Hematopoietic multipotent progenitor cell treated with erythropoietin and hydrocortisone succinate and interleukin-3 and kit ligand, for 4 days (in vitro differentiated cells): ENCODE results near the gene PEBP1.

Source experiments
- DNase-seq: peaks from one replicate; pipeline ENCODE4 v3.0.0-alpha.2; 2015

Gene PEBP1

DNA sequence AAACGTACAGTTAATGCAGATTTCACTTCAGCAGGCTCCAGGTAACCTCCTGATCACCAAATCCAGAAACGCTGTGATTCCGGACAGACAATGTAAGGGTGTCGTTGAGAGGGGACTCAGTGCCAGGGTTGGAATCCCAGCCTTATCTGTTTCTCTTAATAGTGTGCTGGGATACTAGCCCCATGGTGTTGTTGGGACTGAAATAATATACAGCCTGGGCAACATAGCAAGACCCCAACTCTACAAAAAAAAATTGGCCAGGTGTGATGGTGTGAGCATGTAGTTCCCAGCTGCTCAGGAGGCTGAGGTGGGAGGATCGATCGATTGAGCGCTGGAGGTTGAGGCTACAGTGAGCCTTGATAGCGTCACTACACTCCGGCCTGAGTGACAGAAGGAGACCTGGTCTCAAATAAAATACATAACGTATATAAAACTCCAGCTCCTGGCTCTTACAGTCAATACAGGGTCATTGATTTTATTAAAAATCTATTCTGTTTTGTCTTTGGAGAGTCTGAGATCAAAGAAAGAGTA, 1.3 kb downstream of the PEBP1 start:
- no peak for DNase-seq

DNA sequence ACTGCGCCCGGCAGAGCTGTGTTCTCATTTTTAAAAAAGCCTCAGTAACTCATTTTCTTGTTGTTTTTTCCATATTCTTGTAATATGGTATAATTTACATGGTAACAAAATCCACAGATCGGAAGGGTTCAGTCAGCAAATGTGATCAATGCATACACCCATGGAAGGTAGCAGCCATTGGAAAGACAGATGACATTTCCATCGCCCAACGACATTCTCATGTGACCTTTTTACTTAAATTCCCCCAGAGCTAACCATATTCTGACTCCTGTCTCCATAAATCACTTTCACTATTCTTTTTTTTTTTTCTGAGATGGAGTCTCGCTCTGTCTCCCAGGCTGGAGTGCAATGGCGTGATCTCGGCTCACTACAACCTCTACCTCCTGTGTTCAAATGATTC, 4.9 kb downstream of the PEBP1 start:
- DNase-seq = no peak

DNA sequence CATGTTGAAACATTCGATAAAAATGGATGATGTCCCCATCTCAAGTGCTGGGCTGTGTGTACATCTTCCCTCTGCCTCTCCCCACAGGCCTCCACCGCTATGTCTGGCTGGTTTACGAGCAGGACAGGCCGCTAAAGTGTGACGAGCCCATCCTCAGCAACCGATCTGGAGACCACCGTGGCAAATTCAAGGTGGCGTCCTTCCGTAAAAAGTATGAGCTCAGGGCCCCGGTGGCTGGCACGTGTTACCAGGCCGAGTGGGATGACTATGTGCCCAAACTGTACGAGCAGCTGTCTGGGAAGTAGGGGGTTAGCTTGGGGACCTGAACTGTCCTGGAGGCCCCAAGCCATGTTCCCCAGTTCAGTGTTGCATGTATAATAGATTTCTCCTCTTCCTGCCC, 8.6 kb downstream of the PEBP1 start:
- no peak for DNase-seq

DNA sequence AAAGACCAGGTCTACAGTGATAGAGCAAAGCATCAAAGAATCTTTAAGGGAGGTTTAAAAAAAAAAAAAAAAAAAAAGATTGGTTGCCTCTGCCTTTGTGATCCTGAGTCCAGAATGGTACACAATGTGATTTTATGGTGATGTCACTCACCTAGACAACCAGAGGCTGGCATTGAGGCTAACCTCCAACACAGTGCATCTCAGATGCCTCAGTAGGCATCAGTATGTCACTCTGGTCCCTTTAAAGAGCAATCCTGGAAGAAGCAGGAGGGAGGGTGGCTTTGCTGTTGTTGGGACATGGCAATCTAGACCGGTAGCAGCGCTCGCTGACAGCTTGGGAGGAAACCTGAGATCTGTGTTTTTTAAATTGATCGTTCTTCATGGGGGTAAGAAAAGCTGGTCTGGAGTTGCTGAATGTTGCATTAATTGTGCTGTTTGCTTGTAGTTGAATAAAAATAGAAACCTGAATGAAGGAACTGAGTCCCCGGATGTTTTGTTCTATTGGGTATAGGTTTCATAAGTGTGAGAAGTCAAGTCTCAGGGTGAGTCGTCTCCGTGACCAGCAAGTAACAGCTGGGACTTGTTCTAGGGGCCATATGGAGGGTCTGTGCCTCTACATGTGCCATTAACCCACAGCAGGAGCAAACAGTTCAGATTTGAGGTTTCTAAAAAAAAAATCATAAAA, 9.3 kb downstream of the PEBP1 start:
- no peak for DNase-seq

DNA sequence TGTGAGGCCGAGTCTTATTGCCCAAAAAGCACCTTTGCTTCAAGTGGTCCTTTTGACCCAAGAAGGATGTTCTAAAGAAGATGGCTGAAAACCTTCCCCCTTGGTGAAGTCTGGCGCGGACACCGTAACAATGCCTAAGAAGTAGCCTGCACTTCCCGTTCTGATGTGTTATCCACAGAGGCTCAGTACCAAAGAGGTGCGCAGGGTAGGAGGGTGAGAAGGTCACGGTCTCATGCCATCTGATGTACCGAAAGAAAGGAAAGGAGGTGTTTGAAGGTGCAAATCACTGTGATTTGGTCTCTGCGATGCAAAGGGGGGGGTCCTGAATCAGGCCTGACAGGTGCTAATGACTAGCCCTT, 9.9 kb downstream of the PEBP1 start:
- no peak for DNase-seq

DNA sequence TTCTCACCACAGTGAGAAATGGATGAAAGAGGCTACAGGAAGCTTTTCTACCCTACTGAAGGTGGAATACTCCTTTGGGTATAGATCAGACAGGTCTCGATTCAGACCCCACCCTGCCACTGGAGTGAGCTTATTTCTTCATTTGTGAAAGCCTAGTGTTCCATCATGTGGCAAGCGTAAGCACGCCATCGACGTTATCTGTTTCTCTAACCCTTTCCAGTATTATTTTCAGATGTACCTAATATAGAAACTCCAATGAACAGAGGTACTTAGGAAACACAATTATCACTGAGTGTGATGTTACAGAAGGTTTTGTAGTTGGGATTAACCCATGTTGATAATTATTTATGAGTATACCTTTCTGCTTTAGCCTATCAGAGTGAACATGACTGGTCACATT, 12.4 kb downstream of the PEBP1 start:
- no peak for DNase-seq

DNA sequence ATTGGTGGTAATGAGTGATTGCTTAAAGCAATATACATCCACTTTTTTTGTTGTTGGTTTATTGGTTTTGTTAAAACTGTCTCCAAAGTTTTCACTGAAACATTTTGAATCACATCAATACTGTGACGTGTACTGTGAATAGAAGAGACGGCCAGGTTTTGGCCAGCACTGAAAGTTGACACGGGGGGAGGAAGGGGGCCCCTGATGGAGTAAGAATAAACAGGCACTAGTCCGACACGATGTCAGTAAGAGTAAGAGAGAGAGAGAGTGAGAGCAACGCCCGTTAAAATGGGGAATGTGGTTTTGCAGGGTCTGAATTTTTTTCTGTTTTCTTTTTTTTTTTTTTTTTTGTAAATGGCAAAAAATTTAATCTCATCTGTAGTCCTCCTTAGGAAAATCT, 14.7 kb downstream of the PEBP1 start:
- no peak for DNase-seq

DNA sequence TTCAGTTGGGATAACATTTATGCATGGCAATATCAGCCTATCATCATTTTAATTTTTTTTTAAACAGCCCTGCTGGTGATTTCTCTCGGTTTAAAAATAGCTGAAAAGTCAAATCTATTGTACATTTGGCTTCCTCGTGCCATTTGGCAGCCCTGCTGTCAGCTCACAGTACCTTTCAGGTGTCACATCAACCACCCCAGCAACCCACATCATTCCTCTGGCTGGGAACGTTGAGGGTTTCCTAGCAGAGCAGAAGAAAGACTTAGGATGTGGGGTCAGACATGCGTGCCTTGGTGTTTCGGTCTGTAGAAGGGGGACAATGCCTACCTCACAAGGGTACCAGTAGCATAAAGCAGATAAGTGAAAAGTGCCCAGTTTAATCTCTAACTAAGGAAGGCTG, 15.8 kb downstream of the PEBP1 start:
- no peak for DNase-seq

DNA sequence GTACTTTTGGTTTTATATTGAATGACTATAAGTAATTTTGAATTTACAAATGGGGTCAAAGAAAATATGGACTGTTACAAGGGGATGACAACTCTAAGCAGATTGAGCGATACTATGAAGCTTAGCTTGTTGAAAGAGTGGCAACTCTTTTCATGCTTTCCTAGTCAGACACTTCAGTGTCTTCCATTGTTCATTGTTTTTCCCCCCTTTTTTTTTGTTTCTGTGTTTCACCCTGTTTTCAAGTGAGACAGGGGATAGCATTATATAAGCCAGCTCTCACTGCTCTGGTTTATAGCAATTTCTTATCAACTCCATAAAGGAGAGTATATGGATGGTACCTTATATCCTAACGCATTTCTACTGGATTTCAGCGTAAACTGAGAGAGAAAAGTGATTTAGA, 24.6 kb downstream of the PEBP1 start:
- DNase-seq = no peak

DNA sequence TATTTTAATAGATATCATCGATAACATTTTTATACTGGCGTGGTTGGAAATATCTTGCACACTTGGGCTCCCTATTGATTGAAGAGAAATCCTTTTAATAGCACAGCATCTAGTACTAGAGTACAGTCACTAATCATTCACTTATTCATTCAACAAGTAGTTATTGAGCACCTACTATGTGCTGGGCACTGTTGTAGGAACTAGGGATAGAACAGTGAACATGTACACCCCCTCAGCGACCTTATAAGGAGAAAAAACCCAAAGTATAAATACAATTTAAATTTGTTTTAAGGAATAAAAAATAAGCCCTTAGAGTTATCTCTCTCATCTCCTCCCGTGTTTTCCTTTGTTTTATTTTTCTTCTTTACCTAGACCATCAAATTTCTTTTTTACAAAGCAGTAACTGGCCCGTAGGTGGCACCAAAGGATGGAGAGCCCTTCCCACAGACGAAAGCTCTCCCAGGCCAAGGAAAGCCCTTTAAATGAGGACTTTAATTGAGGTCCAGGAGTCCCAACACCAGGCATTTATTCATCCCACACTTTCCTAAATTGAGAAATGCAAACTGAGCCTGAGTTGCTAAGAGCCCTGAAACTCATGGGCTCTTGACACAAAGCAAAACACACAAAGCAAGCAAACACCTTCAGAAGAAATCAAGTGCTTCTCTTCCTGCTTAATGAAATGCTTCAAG, 29.0 kb downstream of the PEBP1 start:
- DNase-seq = peak; percentile 54

DNA sequence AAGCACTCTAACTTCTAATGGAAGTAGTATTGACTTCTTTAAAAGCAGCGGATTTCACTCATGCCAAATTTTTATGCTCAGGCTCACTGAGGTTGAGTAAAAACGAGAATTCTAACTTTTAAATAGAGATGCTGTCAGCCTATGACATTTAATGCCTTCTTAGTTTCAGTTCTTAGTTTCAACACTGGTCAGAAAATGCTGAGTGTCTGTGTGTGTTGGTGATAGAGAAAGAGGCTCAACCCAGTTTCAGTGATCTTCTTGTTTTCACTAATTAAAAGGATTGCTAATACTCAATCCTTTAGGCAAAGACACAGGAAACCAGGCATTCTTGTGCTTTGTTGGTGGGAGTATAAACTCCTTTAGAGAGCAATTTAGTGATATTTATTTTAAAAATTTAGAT, 31.0 kb downstream of the PEBP1 start:
- no peak for DNase-seq

DNA sequence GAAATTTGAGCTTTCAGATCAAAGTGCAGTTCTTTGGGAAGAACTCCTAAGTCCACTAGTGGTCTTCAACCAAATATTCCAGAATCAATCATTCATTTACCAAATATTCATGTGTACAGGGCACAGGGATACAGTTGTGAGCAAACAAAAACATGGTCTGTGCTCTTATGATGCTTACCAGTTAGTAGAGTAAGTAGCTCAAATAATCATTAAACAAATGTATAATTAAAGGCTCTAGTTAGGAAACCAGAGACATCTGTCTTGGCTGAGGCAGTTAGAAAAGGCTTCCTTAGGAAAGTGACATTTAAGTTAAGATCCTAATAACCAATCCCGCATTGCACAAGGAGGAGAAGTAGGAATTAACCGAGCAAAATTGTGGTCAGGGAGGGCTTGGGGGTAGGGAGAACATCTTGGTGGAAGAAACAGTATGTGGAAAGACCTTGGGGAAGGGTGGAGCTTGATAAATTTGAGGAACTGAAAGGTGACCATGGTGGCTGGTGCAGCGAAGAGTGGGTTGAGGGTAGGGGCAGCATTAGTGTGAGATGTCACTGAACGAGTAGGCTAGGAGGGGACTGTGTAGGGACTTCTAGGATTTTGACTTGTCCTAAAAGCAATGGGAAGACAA, 40.0 kb downstream of the PEBP1 start:
- DNase-seq = peak; percentile 44

DNA sequence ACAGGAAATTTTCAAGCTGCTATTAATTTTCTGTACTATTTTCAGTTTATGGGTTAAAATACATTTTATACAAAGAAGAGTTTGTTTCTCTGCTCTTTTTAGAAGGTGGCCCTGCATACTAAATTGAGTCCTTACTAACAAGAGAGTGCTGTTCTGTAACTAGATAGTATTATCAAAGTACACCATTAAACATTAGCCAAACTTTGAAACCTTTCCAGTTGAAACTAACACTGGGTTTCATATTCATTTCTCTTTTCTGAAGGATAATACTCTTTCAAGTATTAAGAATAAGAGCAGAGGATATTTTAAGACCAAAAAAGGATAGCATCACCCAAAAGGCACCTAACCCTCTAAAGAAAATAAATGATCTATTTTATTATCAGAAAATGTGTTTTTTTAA, 47.2 kb downstream of the PEBP1 start:
- DNase-seq = no peak

DNA sequence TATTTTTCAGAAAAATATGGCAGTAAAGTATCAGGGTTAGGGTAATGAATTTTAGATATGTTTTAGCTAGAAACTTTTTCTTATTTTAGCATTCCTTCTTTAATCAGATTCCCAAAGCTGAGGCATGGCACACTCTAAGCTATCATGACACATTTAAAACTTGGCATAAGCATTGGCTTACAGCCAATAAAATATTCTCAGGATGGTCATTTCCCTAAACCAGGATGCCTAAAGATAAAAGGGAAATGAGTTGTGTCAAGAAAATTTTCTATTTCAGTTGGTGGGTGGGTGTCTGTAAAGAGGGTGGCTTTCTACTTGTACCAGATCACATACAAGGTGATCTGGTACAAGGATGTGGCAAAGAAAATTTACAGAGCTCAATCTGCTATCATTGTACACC, 47.8 kb downstream of the PEBP1 start:
- no peak for DNase-seq

DNA sequence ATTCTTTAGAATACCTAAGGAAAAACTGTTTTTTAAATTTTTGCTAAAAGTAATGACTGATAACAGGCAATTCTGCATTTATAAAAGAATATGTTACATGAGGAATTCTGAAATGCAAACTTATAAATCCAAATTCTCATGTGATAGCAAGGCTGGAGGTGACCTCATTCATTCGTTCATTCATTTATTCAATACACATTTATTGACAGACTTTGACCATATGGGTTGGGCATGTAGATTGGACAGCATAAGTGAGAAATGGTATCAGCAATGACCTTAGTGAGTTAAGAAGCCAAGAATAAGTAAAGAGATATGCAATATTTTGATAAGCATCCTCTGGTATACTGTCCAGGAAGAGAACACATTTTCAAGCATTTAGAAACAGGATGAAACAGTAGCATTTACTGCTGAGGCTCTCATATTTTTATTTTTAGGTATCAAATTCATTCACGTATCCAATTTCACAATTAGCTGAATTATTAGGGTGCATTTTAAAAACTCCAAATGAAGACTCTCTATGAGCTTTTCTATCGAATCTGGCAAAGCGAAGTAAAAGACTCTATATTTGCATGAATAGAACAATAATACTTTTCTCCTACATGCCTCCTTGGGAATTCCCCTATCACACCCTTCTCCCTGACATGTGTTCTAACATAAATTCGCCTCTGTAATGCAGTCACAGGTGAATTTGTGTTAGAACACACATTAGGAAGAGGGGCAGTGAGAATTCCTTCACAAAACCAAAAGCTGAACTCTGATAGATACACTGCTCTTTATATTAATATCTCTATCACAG, 49.9 kb downstream of the PEBP1 start:
- no peak for DNase-seq

DNA sequence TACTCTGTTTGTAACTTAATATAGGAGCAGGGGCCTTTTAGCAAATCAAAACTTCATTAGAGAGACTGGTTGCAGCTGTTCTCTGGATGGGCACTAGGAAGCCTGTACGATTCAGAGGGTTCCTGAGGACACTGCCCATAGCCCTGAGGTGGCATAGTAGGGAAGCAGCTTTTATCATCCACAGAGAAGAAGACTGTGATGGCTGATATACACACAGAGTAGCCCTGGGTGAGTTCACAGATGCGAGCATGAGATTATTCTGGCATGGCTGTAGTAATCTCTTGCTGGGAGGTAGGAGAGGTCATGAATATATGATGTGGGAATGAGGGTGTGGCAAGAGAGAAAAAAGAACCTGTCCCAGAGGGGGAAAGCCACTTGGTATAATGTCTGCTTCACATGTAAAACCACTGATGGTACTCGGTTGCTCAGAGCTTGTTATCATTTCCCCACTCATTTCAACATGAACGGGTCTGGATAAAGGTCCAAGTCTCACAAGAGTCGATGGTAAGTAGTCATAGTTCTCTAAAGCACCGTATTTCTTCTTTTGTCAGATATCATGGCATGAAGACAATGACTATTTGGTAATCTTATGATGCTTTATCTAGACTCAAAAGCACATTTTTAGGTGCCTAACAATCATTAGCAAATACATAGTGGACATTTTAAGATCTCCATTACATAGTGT, 52.0 kb downstream of the PEBP1 start:
- DNase-seq = peak; percentile 42

DNA sequence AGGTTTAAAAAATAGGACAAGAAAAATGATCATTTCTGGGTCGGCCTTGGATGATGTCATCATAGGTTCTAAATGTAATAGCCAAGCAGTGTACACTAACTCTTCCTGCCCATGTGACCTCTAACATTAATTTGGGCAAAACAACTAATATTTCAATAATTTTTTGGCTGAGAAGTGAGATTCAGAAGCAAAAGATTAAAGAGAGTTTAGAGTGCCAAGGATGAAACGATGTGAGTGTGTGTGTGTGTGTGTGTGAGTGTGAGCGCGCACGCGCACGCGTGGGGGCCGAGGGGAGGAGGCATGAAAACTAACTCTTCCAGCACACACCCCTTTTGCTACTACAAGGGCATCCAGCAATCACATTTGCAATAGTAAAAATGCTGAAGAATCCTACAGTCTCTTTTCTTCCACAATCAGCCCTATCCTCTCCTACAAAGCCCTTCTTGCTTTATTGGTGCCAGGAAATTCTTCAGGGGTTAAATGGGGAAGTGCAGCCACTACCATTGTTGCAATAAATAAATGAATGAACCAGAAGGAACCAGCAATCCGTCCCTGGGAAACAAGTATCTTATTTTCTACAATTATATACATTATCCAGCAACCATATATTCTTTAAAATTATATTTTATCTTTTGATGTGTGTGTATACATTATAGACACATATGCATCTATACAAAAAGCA, 52.9 kb downstream of the PEBP1 start:
- no peak for DNase-seq

DNA sequence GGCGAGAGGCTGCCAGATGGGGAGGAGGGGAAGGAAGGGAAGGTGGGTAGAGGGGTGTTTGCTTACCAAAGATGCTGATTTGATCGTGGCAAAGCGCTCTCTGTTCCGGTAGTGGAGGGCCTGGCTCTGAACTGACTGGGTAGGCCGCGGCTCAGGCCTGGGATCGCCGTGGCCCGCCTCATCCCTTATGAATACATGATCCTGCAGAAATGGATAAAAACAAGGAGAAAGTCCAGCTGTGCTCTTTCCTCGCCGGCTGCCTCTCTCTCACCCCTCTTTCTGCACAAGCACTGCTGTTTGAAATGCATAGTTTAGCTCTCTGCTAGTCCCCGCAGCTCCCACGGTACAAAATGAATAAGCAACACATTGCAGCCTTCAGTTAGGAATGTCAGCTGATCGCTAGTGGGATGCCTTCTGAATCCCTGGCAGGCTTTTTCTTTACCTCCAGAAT, 53.8 kb downstream of the PEBP1 start:
- DNase-seq = no peak

DNA sequence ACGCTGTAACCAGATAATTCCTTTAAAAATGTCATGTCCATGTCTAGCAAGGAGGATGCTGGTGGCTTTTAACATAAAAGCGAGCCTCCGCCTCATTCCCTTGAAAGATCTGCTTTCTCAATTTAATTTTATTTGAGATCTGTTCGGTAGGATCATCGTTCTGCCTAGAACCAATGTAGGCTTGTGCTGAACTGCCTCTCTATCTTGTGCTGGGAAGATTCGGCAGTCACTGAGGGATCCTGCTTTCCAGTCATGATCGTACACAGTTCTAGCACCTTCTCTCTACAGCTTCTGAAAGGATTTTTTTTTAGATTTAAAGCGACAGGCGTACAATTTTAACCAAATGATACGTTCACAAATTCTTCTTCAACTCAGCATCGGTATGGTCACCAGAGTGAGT, 54.3 kb downstream of the PEBP1 start:
- no peak for DNase-seq

DNA sequence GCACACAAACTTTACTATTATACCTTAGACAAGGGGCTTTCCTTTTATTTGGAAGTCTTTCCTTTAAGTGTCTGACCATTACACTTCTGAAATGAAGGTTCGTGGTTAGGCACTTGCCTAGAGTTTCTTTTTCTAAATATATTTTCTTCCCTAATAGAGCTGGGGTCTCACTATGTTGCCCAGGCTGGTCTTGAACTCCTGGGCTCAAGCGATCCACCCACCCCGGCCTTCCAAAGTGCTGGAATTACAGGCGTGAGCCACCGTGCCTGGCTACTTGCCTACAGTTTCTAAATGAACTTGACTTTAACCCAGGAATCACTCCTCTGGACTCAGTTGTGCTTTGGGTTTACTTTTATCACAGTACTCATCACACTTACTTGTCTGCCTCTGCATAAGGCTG, 57.6 kb downstream of the PEBP1 start:
- DNase-seq = no peak

DNA sequence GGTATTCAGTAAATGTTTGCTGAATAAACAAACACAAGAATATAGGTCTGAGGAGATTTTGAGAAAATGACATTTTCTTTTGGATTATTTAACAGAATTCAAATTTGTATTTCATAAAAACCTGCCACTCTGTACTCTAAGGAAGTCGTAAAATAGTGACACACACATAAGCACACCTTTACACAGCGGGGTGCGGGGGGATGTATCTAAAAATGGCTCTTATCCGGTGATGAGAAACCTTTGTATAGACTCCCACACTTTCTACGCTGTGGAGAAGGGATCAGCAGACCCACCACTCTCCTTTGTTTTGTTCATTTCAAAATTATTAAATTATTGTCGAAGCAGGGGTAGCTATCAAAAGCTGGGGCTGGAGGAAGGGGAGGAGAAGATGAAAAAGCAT, 58.0 kb downstream of the PEBP1 start:
- DNase-seq = no peak
